NT2/D1 (cell line): ENCODE measurements around the gene USP40.

Experiments used
- SUZ12 ChIP-seq: IDR thresholded peaks from 2 replicates; pipeline ENCODE4 v1.6.1; 2011; ENCODE audit not compliant: insufficient read length, insufficient read depth; ENCODE audit errors: extremely low read depth
- YY1 ChIP-seq: IDR thresholded peaks from 2 replicates; pipeline ENCODE4 v1.6.1; 2011; ENCODE audit not compliant: insufficient read length, insufficient read depth

DNA sequence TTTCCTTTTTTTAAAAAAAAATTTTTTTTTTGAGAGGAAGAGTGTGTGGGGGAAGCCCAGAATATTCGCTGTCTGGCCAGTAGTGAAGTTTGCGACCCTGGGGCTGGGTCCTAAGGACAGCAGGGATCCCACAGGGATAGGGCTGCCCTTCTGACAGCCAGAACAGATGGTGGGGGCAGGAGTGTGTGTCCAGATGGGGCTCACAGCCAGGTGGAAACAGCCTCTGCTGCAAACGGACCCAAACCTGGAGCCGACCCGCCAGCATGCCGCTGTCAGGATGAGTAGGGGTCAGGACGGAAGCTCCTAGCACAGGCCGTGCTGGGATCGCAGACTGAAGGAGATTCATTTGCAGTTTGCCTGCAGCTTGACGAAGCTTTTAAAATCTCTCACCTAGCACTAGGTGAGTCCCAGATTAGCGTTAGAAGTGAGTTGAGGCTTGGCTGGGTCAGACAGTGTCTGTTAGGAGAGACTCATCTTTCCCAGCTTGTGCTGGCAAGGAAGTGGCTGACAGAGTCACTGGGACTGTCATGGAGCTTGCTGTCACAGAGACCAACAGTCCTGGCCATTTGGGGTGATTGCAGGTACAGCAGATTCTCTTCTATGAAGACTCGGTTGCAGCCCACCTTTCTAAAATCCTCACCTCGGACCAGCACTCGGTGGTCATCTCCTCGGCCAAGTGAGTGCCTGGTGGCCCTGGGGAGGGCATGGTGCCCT lies 118.9 kb downstream of the USP40 start:
- TF ChIP-seq SUZ12 (no peak), YY1 (no peak)
